Activated CD8-positive, alpha-beta memory T cell treated with anti-CD3 and anti-CD28 coated beads for 1 hour (primary cell): ENCODE results near the gene UBAC2.
A peak's percentile ranks its signal among the peaks of the same experiment; 100 is the strongest.

Experiments
- DNase-seq, 2 donors: peaks; one replicate each; pipeline ENCODE4 v3.0.0-alpha.2; 2020; ENCODE audit warnings: low read depth in 1 of 2; ENCODE audit errors: extremely low read depth in 1 of 2

The UBAC2 gene

DNA sequence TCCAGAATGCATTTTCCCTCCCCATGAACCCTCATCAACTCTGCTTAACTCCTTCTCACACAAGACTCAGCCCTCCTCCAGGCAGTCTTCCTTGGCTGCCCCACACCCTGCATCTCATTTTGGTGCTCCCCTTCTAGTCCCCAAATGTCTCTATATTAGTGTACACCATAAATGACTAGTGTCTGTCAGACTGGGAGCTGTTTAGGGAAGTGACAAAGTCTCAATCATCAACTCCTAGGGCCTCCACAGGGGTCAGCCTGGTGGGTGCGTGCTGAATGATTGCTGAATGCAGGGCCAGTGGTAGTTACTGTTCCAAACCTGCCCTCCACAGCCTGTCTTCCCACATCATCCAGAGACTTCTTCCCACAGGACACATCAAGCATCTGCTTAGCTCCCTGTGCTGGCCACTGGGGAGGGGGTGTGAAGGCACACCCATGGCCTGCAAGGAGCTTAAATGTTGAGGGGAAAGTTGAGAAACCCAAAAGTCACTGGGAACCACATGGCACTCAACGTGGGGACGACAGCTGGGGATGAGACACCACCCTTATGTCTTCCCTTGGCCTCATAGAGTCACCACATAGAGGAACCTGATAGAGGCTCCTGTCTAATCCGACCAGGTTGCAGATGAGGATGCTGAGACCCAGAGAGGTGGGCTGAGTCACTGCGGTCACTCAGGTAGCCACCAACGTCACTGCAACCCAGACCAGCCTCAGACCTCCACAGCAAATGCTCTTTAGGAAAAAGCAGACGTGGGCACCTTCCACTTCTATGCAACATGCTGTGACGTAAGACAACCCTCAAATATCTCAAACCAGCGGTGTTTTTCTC lies 221.3 kb downstream of the UBAC2 start:
- no peak for DNase-seq

DNA sequence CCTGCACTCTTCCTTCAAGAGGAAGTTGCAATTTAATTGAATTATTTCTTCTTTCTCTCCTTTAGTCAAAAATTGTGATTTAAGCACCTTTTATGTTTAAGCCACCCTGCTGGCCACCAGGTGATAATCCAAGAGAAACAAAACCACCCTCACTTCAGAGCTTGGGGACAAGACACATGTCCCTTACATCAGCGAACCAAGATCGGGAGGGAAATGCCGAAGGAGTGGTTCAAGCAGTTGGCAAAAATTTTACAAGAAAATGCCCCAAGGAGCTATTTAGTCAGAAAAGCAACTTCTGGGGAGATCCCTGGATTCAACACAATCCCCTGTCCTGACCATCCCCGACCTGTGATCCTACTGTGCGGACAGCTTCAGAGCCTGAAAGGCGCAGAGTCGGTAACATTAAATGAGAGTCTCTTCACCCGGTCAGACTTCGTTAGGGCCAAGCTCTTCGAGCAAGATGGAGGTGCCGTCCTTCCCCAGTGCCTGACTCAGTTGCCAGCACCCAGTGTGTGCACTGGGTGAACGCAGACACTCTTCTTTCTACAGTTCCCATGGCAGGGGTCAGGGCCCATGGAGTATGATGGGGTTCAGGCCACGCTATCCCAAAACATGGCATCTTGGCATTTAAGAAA lies 222.0 kb downstream of the UBAC2 start:
- DNase-seq, result no peak

DNA sequence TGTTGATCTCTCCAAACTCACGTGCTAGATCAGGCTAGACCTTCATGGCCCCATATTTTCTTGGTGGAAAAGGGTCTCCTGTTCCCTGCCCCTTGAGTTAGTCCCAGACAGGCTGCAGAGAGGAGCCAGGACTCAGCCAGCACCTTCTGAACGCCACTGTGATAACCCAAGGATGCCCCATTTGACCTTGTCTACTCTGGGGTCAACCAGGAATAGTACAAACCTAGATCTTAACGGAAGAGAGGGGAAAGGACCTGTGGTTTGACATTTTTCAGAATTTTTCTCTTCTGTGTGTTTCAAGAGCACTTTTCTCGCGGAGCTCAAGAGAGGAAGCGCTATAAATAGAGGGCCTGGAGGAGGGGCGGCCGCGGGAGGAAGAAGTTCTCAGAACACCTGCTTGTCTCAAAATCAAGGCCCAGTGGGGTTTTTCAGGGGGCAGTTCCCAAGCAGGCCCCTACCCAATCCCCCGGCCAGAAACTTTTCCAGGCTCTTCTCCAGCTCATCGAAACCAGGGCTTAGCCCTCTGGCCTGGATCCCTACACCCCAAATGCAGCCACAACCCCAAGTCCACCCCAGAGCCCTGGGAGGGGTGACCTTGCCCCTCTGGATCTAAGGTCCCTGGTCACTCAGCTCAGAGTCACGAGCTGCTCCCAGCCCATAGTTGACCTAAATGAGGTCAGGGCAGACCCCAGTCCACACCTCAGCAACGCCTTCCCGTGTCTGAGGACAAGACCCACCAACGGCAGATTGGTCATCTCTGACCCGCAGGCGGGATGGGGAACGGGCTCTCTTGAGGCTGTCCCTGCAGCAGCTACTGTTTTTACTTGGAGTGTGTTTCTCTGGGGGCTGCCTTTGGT lies 225.1 kb downstream of the UBAC2 start:
- peak in 1 of 2 donors; percentile 34 for DNase-seq

DNA sequence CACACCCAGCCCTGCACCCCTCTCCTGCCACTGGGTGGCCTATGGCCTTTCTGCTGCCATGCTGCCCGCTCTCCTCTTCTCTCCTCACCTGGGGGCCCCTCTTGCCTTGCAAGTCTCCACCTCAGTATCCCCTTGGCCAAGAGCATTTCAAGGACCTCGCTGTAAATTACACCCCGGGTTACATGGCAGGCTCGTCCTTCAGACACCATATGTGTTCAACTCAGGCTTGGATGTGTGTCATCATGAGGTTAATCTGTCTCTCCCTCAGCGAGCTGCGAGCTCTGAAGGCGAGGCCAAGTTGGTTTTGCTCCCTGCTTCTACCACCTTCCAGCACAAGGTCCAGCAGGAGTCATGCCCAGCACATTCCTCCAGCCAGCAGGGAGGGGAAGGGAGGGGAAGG lies 225.8 kb downstream of the UBAC2 start:
- no peak for DNase-seq

DNA sequence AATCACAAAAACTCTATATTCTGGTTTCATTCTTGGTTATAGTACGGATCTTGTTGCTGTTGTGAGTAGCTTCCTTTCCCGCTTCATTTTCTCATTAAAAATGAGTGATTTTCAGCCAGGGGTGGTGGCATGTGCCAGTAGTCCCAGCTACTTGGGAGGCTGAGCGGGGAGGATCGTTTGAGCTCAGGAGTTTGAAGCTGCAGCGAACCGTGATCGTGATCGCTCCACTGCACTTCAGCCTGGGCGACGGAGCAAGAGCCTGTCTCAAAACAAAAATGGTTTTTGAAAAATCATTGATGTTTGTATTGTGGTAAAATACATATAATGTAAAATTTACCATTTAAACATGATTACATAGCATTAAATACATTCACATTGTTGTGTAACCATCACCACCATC lies 229.0 kb downstream of the UBAC2 start:
- DNase-seq, result no peak

DNA sequence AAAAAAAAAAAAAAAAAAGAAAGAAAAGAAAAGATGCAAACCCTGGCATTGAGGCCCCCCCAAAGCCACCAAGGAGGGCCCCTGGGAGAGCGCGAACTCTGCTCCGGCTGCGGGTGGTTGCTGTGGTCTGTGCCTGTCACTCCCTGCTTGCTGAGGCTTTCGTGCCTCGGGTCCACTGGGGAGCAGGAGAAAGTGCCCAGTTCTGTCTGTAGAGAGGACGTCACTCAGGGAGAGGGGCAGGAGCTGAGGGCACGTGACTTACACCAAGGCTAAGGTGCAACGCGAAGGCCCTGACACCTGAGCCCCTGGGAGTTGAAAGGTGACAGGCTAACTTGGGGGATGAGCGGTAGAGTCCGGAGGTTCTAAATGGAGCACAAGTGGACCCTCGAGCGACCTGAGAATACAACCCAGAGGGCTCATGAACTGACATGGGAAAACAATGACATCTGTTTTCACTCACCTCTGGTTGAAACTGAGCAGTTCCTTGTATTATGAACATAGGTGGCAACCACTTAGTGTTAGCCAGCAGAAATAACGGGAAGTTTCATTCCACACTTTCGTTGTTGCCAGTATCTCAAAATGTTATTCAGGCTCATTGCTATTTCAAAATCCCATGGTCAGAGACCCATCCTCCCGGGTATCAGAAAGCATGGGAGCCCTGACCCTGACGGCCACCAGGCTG lies 231.4 kb downstream of the UBAC2 start:
- no peak for DNase-seq

DNA sequence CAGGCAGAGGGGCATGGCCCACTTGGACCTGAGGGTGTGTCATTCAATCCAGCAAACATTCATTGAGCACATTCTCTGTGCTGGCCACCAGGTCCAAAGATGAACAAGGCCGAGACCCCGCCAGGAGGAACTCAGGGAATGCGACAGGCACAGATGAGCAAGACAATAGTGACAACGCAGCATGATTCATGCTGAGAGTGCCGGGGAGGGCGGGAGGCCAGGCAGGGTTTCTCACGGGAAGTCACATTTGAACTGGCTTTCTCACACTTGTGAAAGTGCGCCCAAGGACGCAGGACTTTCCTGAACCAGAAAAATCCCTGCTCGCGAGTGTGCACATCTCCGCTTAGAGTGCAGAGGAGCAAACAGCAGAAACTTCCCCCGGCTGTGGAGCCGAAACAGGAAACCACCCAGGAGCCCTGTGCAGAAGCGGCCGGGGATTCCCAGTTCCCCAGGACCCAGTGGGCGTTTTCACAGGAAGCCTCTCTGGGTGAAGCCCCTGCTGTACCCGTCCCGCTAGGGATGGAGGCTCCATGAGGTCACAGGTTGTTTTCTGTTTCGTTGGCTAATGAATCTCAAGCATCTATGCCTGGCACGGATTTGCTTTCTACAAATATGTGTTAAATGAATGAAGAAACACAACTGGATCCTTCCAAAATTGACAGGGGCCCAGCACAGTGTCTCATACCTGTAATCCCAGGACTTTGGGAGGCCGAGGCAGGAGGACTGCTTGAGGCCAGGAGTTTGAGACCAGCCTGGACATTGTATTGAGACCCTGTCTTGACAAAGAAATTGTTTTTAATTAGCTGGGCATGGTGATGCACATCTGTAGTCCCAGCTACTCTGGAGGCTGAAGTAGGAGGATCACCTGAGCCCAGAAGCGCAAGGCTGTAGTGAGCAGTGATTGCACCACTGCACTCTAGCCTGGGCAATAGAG lies 232.2 kb downstream of the UBAC2 start:
- peak; percentile 53 to 67 for DNase-seq

DNA sequence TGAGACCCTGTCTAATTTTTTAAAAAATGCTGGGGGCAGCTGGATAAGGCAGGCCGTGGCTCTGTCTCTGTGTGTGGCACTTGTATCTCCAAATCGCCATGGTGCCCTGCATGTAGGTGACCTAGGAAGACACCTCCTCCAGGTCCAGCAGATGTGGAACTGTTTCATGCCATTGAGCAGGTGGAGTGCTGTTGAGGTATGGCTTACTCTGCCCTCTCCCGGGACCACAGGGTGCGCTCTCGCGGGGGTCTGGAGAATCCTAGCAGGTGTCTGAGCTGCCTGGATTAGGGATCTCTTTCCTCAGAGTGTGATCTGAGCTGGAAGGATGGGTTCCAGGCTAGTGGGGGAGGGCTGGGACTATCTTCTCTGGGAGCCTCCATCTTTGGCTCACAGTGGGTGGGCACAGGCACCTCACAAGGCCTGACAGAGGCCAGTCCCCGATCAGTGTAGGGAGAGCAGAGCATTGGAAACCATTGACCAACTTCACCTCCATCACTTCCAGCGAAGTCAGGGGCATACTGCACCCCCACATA lies 233.0 kb downstream of the UBAC2 start:
- DNase-seq, result no peak

DNA sequence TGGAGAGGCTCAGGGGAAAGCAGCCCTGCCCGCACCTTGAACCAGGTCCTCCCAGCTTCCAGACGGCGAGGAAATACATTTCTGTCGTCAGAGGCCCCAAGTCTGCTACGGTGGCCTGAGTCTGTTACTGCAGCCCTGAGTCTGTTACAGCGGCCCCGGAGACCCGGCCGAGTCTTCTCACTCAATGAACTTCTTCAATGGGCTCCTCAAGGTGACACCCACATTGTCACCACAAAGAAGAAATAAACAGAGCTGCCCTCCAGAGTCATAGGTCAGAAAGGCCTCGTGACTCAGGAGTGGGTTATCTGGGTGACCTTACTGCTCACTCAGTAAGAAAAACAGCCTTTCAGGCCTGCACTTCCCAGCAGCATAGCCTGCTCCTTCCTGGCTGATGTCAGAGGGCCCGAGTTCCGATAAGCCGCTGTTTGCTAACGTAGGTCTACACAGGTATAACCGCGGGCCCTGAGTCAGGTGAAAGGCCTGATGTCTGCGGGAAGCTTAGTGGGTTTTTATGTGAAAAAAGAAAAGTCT lies 233.7 kb downstream of the UBAC2 start:
- DNase-seq, result peak; percentile 51 to 77

DNA sequence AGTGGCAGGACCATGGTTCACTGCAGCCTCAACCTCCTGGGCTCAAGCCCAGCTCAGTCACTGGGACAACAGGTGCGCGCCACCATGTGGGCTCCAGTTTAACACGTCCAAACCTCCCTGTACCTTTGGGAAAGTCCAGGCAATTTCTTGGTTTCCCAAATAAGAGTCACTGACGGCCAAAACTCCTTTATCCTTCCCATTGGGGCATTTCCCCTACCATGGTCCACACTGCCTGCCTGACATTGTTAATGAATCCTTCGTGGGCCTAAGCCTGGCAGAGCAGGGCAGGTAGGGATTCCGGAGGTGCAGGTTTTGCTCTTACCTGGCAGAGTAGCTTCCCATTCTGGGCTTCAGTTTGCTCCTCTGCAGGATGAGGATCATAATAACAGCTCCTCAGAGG lies 234.5 kb downstream of the UBAC2 start:
- DNase-seq, result no peak

DNA sequence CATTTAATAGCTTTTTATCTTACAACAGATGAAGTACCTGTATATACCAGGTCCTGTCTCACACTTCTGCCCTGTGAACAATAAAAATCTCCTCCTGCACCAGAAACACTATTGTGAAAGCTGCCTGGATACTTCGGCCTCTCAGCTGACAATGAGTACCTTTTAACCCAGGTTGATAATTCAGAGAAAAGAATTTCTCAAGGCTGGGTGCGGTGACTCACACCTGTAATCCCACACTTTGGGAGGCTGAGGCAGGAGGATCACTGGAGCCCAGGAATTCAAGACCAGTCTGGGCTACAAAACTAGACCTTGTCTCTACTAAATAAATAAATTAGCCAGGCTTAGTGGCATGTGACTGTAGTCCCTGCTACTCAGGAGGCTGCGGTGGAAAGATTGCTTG lies 235.3 kb downstream of the UBAC2 start:
- DNase-seq, result no peak
